H1 (cell line): ENCODE measurements around the gene STARD3. TPM values are rescaled to one million over a fixed set of nuclear protein-coding genes. Genes with fewer than 3 reads are reported as not detected.

ENCODE experiments used
- CTCF ChIA-PET: fragments of 300-600 bp; sonication (Branson Sonifier 250); formaldehyde crosslinking; loops from one replicate; lab custom pipeline; 2021; ENCODE audit not compliant: partially characterized antibody; lab: Charles Lee
- POLR2A ChIA-PET: fragments of 300-600 bp; sonication (Branson Sonifier 250); formaldehyde crosslinking; loops from one replicate; lab custom pipeline; 2021; ENCODE audit warnings: inconsistent platforms; ENCODE audit not compliant: partially characterized antibody; lab: Charles Lee
- DNase-seq, 2 experiments: peaks; one replicate each; pipeline versions ENCODE4 v3.0.0 to v3.0.0-alpha.2; 2010 to 2022; ENCODE audit warnings: low spot score in 2 of 2, low read depth in 1 of 2, mixed read lengths in 1 of 2
- FAIRE-seq: peaks from 2 replicates; lab custom pipeline; 2011; peaks lifted over from hg19 to GRCh38; lab: Jason Lieb, UNC
- H2AFZ ChIP-seq: 2 replicates; pipeline ENCODE4 v1.8.1; 2012; ENCODE audit warnings: low read length, inconsistent platforms
- H2AK5ac ChIP-seq: 2 replicates; pipeline ENCODE4 v1.6.1; 2013; ENCODE audit warnings: low read depth, low read length
- H2BK120ac ChIP-seq: replicated peaks from 2 replicates; pipeline ENCODE3; 2013; ENCODE audit warnings: low read depth, low read length, inconsistent platforms
- H2BK12ac ChIP-seq: 2 replicates; pipeline ENCODE4 v1.6.1; 2013; ENCODE audit warnings: low read depth, low read length
- H2BK15ac ChIP-seq: 2 replicates; pipeline ENCODE4 v1.6.1; 2013; ENCODE audit warnings: low read length
- H2BK20ac ChIP-seq: 2 replicates; pipeline ENCODE4 v1.6.1; 2013; ENCODE audit warnings: low read length
- H2BK5ac ChIP-seq: 2 replicates; pipeline ENCODE4 v1.6.1; 2013; ENCODE audit warnings: low read depth, low read length
- H3K14ac ChIP-seq: 2 replicates; pipeline ENCODE4 v1.6.1; 2013; ENCODE audit warnings: inconsistent platforms; ENCODE audit not compliant: insufficient read length
- H3K18ac ChIP-seq: 2 replicates; pipeline ENCODE4 v1.6.1; 2013; ENCODE audit warnings: low read length; ENCODE audit errors: extremely low read depth
- H3K23ac ChIP-seq: 2 replicates; pipeline ENCODE4 v1.6.1; 2013; ENCODE audit warnings: inconsistent platforms; ENCODE audit not compliant: insufficient read length
- H3K23me2 ChIP-seq: 2 replicates; pipeline ENCODE4 v1.6.1; 2013; ENCODE audit warnings: low read depth, low read length
- H3K27ac ChIP-seq: 2 replicates; pipeline ENCODE4 v1.6.1; 2011; ENCODE audit warnings: low read depth, low read length, inconsistent platforms
- H3K27me3 ChIP-seq, 4 experiments: replicated peaks in 1 of 4; 1 replicate in 1 of 4; 2 replicates in 3 of 4; pipeline versions ENCODE4 v1.6.1 to v1.8.1; 2011 to 2013; ENCODE audit warnings: low read length in 3 of 4, mild to moderate bottlenecking in 3 of 4, inconsistent platforms in 2 of 4, mixed read lengths in 2 of 4, moderate library complexity in 1 of 4; ENCODE audit not compliant: control insufficient read depth in 3 of 4, insufficient read depth in 3 of 4; ENCODE audit errors: extremely low read depth in 1 of 4
- H3K36me3 ChIP-seq, 4 experiments: 2 replicates each; pipeline versions ENCODE4 v1.6.1 to v1.8.1; 2011 to 2013; ENCODE audit warnings: mild to moderate bottlenecking in 4 of 4, low read length in 3 of 4, moderate library complexity in 2 of 4, control low read depth in 1 of 4, inconsistent platforms in 1 of 4; ENCODE audit not compliant: insufficient read depth in 4 of 4, control insufficient read depth in 2 of 4
- H3K4ac ChIP-seq: replicated peaks from 2 replicates; pipeline ENCODE3; 2013; ENCODE audit warnings: low read length, low read depth, mixed read lengths, inconsistent platforms; ENCODE audit not compliant: insufficient read length
- H3K4me1 ChIP-seq, 4 experiments: replicated peaks in 1 of 4; 1 replicate in 1 of 4; 2 replicates in 3 of 4; pipeline versions ENCODE4 v1.6.1 to v1.8.1; 2011 to 2013; ENCODE audit warnings: low read length in 3 of 4, inconsistent platforms in 2 of 4, mixed read lengths in 1 of 4; ENCODE audit not compliant: insufficient read depth in 4 of 4, control insufficient read depth in 3 of 4
- H3K4me2 ChIP-seq, 2 experiments: 2 replicates each; pipeline versions ENCODE4 v1.6.1 to v1.8.1; 2011 to 2013; ENCODE audit warnings: low read depth in 2 of 2, low read length in 2 of 2, control low read depth in 1 of 2, inconsistent platforms in 1 of 2, mild to moderate bottlenecking in 1 of 2; ENCODE audit not compliant: insufficient read depth in 1 of 2
- H3K4me3 ChIP-seq, 4 experiments: fragments of 200-600, 300-600 bp in 1 of 4; sonication (generic), shearing (Covaris generic), sonication (Bioruptor Twin) in 1 of 4; 2 replicates each; pipeline versions ENCODE4 v1.5.1 to v1.8.1; 2011 to 2016; ENCODE audit warnings: low read length in 4 of 4, low read depth in 3 of 4, control low read depth in 2 of 4, inconsistent platforms in 2 of 4, mild to moderate bottlenecking in 2 of 4, mixed read lengths in 1 of 4, moderate library complexity in 1 of 4; ENCODE audit not compliant: insufficient read depth in 2 of 4; ENCODE audit errors: extremely low read depth in 1 of 4
- H3K56ac ChIP-seq: replicated peaks from 2 replicates; pipeline ENCODE3; 2013; ENCODE audit warnings: low read depth, mild to moderate bottlenecking, mixed read lengths, low read length, inconsistent platforms; ENCODE audit not compliant: insufficient read length
- H3K79me1 ChIP-seq: 2 replicates; pipeline ENCODE4 v1.6.1; 2013; ENCODE audit warnings: low read depth, low read length, control low read depth
- H3K79me2 ChIP-seq, 2 experiments: 2 replicates each; pipeline versions ENCODE4 v1.6.1 to v1.8.1; 2012 to 2013; ENCODE audit warnings: low read length in 2 of 2, mild to moderate bottlenecking in 2 of 2, inconsistent platforms in 1 of 2; ENCODE audit not compliant: insufficient read depth in 2 of 2, control insufficient read depth in 1 of 2
- H3K9ac ChIP-seq, 4 experiments: replicated peaks in 1 of 4; 1 replicate in 1 of 4; 2 replicates in 3 of 4; pipeline versions ENCODE4 v1.6.1 to v1.8.1; 2011 to 2013; ENCODE audit warnings: low read depth in 3 of 4, low read length in 3 of 4, control low read depth in 2 of 4, mild to moderate bottlenecking in 2 of 4, moderate library complexity in 2 of 4, inconsistent platforms in 1 of 4; ENCODE audit errors: extremely low read depth in 1 of 4
- H3K9me3 ChIP-seq, 2 experiments: 2 replicates each; pipeline versions ENCODE4 v1.6.1 to v1.8.1; 2012 to 2013; ENCODE audit warnings: mild to moderate bottlenecking in 2 of 2, moderate library complexity in 2 of 2, control low read depth in 1 of 2, inconsistent platforms in 1 of 2, low read depth in 1 of 2, low read length in 1 of 2, mixed read lengths in 1 of 2; ENCODE audit not compliant: insufficient read depth in 2 of 2
- H4K20me1 ChIP-seq, 2 experiments: replicated peaks in 1 of 2; 2 replicates each; pipeline versions ENCODE3 to v1.8.1; 2011 to 2013; ENCODE audit warnings: inconsistent platforms in 2 of 2, low read length in 2 of 2, mild to moderate bottlenecking in 1 of 2; ENCODE audit not compliant: insufficient read depth in 2 of 2, control insufficient read depth in 1 of 2
- H4K5ac ChIP-seq: 2 replicates; pipeline ENCODE4 v1.6.1; 2013; ENCODE audit warnings: low read length, low read depth, mixed read lengths, inconsistent platforms; ENCODE audit not compliant: insufficient read length
- H4K8ac ChIP-seq: 2 replicates; pipeline ENCODE4 v1.8.0; 2013; ENCODE audit warnings: mild to moderate bottlenecking, moderate library complexity, low read length, inconsistent platforms; ENCODE audit not compliant: insufficient read depth; ENCODE audit errors: extremely low read depth
- H4K91ac ChIP-seq: replicated peaks from 2 replicates; pipeline ENCODE3; 2013; ENCODE audit warnings: low read length, mixed read lengths, inconsistent platforms; ENCODE audit not compliant: insufficient read length
- ASH2L ChIP-seq: fragments of 200-600, 300-600 bp; sonication (generic); IDR thresholded peaks from one replicate; pipeline ENCODE4 v1.7.1; 2017; ENCODE audit warnings: low read length
- CBX8 ChIP-seq: fragments of 300-800, 300-1000 bp; sonication (generic); IDR thresholded peaks from 2 replicates; pipeline ENCODE4 v1.7.1; 2016; ENCODE audit warnings: low read depth, low read length, borderline replicate concordance
- E2F6 ChIP-seq: IDR thresholded peaks from 2 replicates; pipeline ENCODE4 v1.6.1; 2012; ENCODE audit warnings: inconsistent platforms
- EZH2 ChIP-seq: fragments of 200-600 bp; sonication (generic); IDR thresholded peaks from 2 replicates; pipeline ENCODE4 v1.7.1; 2012; ENCODE audit warnings: low read depth, mild to moderate bottlenecking, moderate library complexity, low read length, inconsistent platforms; ENCODE audit not compliant: severe bottlenecking
- NRF1 ChIP-seq: IDR thresholded peaks from 2 replicates; pipeline ENCODE4 v1.6.1; 2011; ENCODE audit warnings: mild to moderate bottlenecking, low read depth, low read length, improper control_type of control experiment
- RAD21 ChIP-seq, 2 experiments: IDR thresholded peaks in 1 of 2; conservative IDR thresholded peaks in 1 of 2; 2 replicates each; pipeline ENCODE4 v1.6.1; 2011; ENCODE audit warnings: low read depth in 2 of 2, low read length in 2 of 2, improper control_type of control experiment in 1 of 2, inconsistent platforms in 1 of 2, mild to moderate bottlenecking in 1 of 2, moderate library complexity in 1 of 2
- SIN3A ChIP-seq, 2 experiments: IDR thresholded peaks in 1 of 2; conservative IDR thresholded peaks in 1 of 2; 2 replicates each; pipeline ENCODE4 v1.6.1; 2011 to 2012; ENCODE audit warnings: low read length in 2 of 2, improper control_type of control experiment in 1 of 2, low read depth in 1 of 2, mild to moderate bottlenecking in 1 of 2
- SUZ12 ChIP-seq: fragments of 200-600 bp; sonication (generic); IDR thresholded peaks from 2 replicates; pipeline ENCODE4 v1.6.1; 2012; ENCODE audit warnings: mild to moderate bottlenecking, inconsistent platforms, low read length, moderate library complexity, mixed read lengths
- TBP ChIP-seq: IDR thresholded peaks from 2 replicates; pipeline ENCODE4 v1.6.1; 2011; ENCODE audit warnings: low read depth, low read length, improper control_type of control experiment
- WGBS, 2 experiments: shearing (Covaris generic) in 1 of 2; methylation state at CpG; one replicate each; pipeline versions ENCODE4 v1.1.6 to v1.1.7; 2013 to 2015; ENCODE audit warnings: low lambda C conversion rate in 2 of 2, mixed read lengths in 2 of 2, inconsistent platforms in 1 of 2, low coverage in 1 of 2, missing lambda C conversion rate in 1 of 2; ENCODE audit not compliant: insufficient replicate concordance in 2 of 2, insufficient coverage in 1 of 2, insufficient read length in 1 of 2; ENCODE audit errors: extremely low coverage in 1 of 2, missing lambda C conversion rate in 1 of 2; 5-methylcytosine and 5-hydroxymethylcytosine counted together
- polyA plus RNA-seq, 7 experiments: library from polyadenylated mRNA; depleted of rRNA in 3 of 7; stranded (reverse) in 5 of 7; unstranded in 2 of 7; fragments of >200 nt in 5 of 7; fragments of 200-250 nt in 2 of 7; gene quantifications; 1 replicate in 5 of 7; 2 replicates in 1 of 7; 4 replicates in 1 of 7; pipeline versions ENCODE4 v1.2.1 to v1.2.3, GENCODE V29; 2011 to 2013; ENCODE audit warnings: missing spikeins in 2 of 7, mixed read lengths in 2 of 7
- total RNA-seq: library from RNA; stranded (reverse); fragmentation: NEBNext Ultra II Directional; extraction: Animal tissue kit (Norgen Biotek cat#: 25700); gene quantifications from 2 replicates; pipeline ENCODE4 v1.2.1, GENCODE V29; 2021

The STARD3 gene
- total and polyA plus RNA-seq, 2 of the 8 experiments (the other 6 are each of a cell fraction or from before 2014, with no cell fraction given): 47.6 to 80.3 TPM

- Histone ChIP-seq H2AFZ (no peak overlapping the region), H3K18ac (no peak overlapping the region; the same call in none of the 2 replicates), H2AK5ac (0 out of 2 replicates have a peak overlapping the region, but pooled peaks have one; percentile 72), H4K8ac (no peak overlapping the region), H2BK120ac (no peak overlapping the region), H2BK20ac (peak overlapping the region; percentile 32; the same call in 1 of the 2 replicates), H3K4me1 (peaks cover 5 to 59% (median 38%) of the 10 kb centered on the region in 4 experiments), H2BK5ac (no peak overlapping the region; the same call in 1 of the 2 replicates), H3K23me2 (peaks cover 14% of the 10 kb centered on the region; the same call in 1 of the 2 replicates), H3K9ac (no peak overlapping the region), H3K27me3 (peaks cover 85 to 100% (median 98%) of the 10 kb centered on the region in 4 experiments), H4K91ac (peak overlapping the region; percentile 77), H3K4me2 (peak overlapping the region; percentile 90), H3K23ac (no peak overlapping the region), H4K20me1 (peaks cover 3 to 18% of the 10 kb centered on the region in 2 experiments), H3K27ac (no peak overlapping the region), H3K79me1 (no peaks in the 10 kb centered on the region), H4K5ac (no peak overlapping the region), H2BK12ac (peak overlapping the region; percentile 95; the same call in 1 of the 2 replicates), H3K4me3 (peak overlapping the region; percentile 15 to 59 (median 28); a peak in 5 of 8 replicates), H3K9me3 (no peaks in the 10 kb centered on the region), H3K36me3 (peaks cover 0 to 2% (median 0%) of the 10 kb centered on the region in 4 experiments; a peak in 1 of 8 replicates), H3K14ac (no peak overlapping the region), H3K79me2 (no peaks in the 10 kb centered on the region), H2BK15ac (no peak overlapping the region), H3K56ac (no peak overlapping the region), H3K4ac (no peak overlapping the region)
- CTCF ChIA-PET: interaction anchor here (1.1 to 10.7 kb wide), 5 partner anchors 18 to 67 kb away, joined by 3 to 140 read pairs (median 10); partner anchors contain the start of gene PPP1R1B
- POLR2A ChIA-PET: interaction anchor here (1.8 kb wide), 1 partner anchor 8 kb away, joined by 4 read pairs; no protein-coding TSS in a partner anchor
- WGBS, 2 experiments: 4% methylated on average over 12 of the region's 14 CpGs; no CpG with 5 or more reads in 1 of the 2 experiments
- FAIRE-seq (no peak), DNase-seq (peak in 1 of 2 experiments; percentile 48)
- TF ChIP-seq ASH2L: no peak
- no peak for TF ChIP-seq E2F6
- TF ChIP-seq SIN3A (conservative IDR thresholded peaks at IDR 0.05 in 1 of 2, IDR thresholded peaks at IDR 0.05 in 1 of 2; ENCODE audit: low read depth in 1 of 2, low read length in 2 of 2): no peak
- TF ChIP-seq NRF1: no peak
- peak; percentile 71 for TF ChIP-seq EZH2
- peak; percentile 9; the same call in 1 of the 2 replicates for TF ChIP-seq SUZ12
- peak; percentile 59; the same call in 1 of the 2 replicates for TF ChIP-seq CBX8
- TF ChIP-seq TBP: no peak
- TF ChIP-seq RAD21 (IDR thresholded peaks at IDR 0.05 in 1 of 2, conservative IDR thresholded peaks at IDR 0.05 in 1 of 2; ENCODE audit: low read depth in 2 of 2, low read length in 2 of 2): no peak
Observed at GRCh38 chr17:39603304-39604016, 33.5 kb upstream of the STARD3 start.
